Large intestine (tissue), 3 donors: ENCODE data around the gene CACNA2D4. TPM values are rescaled to one million over a fixed set of nuclear protein-coding genes. Genes with fewer than 3 reads are reported as not detected.

ENCODE experiments used
- DNase-seq, 2 donors: peaks; one replicate each; pipeline versions ENCODE4 v3.0.0 to v3.0.0-alpha.2; 2013
- H3K27ac ChIP-seq: one replicate; pipeline ENCODE4 v1.5.1; 2013; ENCODE audit warnings: low read length
- H3K27me3 ChIP-seq: 2 replicates; pipeline ENCODE4 v1.6.1; 2013; ENCODE audit warnings: low read length; ENCODE audit not compliant: control insufficient read depth, insufficient read depth
- H3K36me3 ChIP-seq: 2 replicates; pipeline ENCODE4 v1.6.1; 2013; ENCODE audit warnings: low read length; ENCODE audit not compliant: control insufficient read depth, insufficient read depth
- H3K4me1 ChIP-seq: one replicate; pipeline ENCODE4 v1.6.1; 2013; ENCODE audit warnings: low read length; ENCODE audit not compliant: control insufficient read depth, insufficient read depth
- H3K4me3 ChIP-seq: one replicate; pipeline ENCODE4 v1.5.1; 2013; ENCODE audit warnings: low read length
- H3K9me3 ChIP-seq: one replicate; pipeline ENCODE4 v1.6.1; 2013; ENCODE audit warnings: mild to moderate bottlenecking, low read depth, low read length, moderate library complexity; ENCODE audit not compliant: control insufficient read depth
- WGBS: methylation state at CpG from one replicate; pipeline ENCODE4 v1.1.5; 2013; ENCODE audit warnings: low lambda C conversion rate; ENCODE audit not compliant: insufficient coverage; 5-methylcytosine and 5-hydroxymethylcytosine counted together
- polyA plus RNA-seq: library from polyadenylated mRNA; unstranded; fragments of 120-200 nt; gene quantifications from one replicate; pipeline ENCODE4 v1.2.1, GENCODE V29; 2013

CACNA2D4 gene
- polyA plus RNA-seq, 1 donor: 5.9 TPM

DNA sequence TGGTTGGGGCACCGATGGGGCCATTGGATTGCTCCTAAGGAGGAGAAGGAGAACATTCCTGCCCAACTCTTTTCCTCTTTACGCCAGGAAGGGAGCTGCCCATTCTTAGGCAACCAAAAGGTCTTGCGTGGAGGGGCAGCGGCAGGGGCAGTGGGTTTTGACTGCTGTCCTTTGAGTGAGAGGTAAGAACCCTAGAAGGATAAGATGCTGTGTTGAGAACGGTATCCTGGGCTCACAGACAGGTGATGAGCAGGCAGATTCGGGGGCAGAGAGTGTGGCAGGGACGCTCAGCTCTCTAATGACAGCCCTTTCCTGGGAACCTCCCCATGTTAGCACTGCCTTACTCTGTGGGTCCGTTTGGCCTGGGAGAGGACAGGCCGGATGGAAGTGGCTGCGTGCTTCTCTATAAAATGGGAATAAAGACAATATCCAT, 84.8 kb downstream of the CACNA2D4 start:
- no peaks in the 10 kb centered on the region for H3K9me3 ChIP-seq
- no CpG with 5 or more reads among the region's 10 CpGs for WGBS

GRCh38 chr12:1832801-1833595, 85.5 kb downstream of the CACNA2D4 start:
- peaks cover 30% of the 10 kb centered on the region for H3K27me3 ChIP-seq
- no peak overlapping the region for H3K27ac ChIP-seq
- H3K4me3 ChIP-seq: no peak overlapping the region
- WGBS: 100% methylated on average over 1 of the region's 17 CpGs
- no peaks in the 10 kb centered on the region for H3K4me1 ChIP-seq
- H3K36me3 ChIP-seq: no peaks in the 10 kb centered on the region
- DNase-seq: no peak
- no peaks in the 10 kb centered on the region for H3K9me3 ChIP-seq

More for the DNA sequence above, 84.8 kb downstream of the CACNA2D4 start:
- Histone ChIP-seq H3K36me3 (no peaks in the 10 kb centered on the region), H3K27me3 (peaks cover 30% of the 10 kb centered on the region), H3K27ac (no peak overlapping the region), H3K4me1 (no peaks in the 10 kb centered on the region), H3K4me3 (no peak overlapping the region)
- DNase-seq: no peak

DNA sequence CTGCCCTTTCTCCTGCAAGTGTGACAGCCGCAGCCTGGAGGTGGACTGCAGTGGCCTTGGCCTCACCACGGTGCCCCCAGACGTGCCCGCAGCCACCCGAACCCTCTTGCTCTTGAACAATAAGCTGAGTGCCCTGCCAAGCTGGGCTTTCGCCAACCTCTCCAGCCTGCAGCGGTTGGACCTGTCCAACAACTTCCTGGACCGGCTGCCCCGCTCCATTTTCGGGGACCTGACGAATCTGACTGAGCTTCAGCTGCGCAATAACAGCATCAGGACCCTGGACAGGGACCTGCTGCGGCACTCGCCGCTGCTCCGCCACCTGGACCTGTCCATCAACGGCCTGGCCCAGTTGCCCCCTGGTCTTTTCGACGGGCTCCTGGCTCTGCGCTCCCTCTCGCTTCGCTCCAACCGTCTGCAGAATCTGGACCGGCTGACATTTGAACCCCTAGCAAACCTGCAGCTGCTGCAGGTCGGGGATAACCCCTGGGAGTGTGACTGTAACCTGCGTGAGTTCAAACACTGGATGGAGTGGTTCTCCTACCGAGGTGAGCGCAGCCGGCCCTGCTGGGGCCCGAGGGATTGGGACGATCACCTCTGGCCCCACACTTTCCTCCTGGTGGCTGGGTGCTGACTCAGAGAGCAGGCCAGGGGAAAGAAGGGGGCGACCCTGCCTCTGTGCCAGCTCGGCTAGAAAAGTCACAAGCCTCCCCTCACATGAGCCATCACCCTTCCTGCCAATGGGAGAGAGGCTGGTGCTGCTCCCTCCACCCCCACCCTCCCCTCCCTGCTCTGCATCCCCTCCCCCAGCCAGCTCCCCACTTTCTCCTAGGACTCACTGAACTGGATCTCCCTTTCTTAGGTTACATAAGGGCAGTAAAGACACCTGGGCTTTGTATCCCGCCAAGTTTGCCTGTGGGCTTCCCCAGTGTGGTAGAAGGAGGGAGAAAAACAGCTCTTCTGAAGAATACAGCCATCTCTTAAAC, 87.2 kb downstream of the CACNA2D4 start:
- H3K27me3 ChIP-seq: peaks cover 34% of the 10 kb centered on the region
- H3K9me3 ChIP-seq: no peaks in the 10 kb centered on the region
- WGBS: 100% methylated on average over 1 of the region's 34 CpGs
- H3K36me3 ChIP-seq: no peaks in the 10 kb centered on the region
- no peak overlapping the region for H3K27ac ChIP-seq
- DNase-seq: peak; percentile 34 to 62
- no peak overlapping the region for H3K4me3 ChIP-seq
- no peaks in the 10 kb centered on the region for H3K4me1 ChIP-seq

DNA sequence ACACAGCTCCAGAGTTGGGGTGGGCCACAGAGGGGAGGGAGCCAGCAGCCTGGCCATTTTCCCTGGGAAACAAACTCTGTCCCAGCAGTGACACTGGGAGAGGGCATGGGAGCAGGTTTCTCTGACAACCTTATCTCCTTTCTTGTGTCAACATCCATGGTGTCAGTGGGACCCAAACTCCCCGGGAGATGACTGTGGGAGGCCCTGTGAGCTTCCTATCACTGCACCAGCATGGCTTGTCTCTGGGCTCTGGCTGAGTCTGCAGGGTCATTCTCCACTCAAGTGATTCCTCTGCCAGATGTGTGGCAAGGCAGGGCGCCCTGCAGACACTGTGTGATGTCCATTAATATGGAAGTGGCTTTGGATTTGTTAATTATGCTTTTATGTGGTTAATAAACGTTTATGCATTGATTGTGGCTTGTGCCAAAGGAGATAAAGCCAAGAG, 88.0 kb downstream of the CACNA2D4 start:
- Histone ChIP-seq H3K9me3 (no peaks in the 10 kb centered on the region), H3K27me3 (peaks cover 34% of the 10 kb centered on the region), H3K36me3 (no peaks in the 10 kb centered on the region), H3K4me1 (no peaks in the 10 kb centered on the region), H3K27ac (no peak overlapping the region), H3K4me3 (no peak overlapping the region)
- no CpG with 5 or more reads among the region's 3 CpGs for WGBS
- DNase-seq: no peak

DNA sequence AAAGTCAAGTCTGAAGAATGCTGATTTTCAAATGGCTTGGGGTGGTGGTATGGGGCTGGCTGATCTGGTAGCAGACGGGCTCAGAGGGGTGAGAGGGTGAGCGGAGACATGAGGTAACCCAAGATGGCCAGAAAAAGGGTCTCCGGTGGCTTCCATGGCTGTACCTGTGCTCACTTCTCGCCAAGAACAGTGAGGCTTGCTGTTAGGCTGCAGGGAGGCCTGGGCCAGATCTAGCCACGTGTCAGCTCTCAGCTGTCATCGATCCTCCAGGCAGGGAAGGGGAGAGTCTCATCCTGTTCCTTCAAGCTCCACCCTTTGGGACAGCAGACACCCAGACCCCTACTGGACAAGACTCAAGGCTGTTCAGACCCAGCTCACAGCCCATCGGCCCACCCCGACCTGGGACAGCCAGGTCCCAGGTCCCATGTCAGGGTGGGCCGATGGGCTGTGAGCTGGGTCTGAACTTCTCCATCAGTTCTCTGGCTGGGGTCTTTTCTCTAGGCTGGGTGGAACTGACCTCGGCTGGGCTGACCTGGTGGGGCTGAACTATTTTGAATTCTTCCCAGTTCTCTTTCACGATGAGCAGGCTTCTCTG, 89.0 kb downstream of the CACNA2D4 start:
- H3K27me3 ChIP-seq: peaks cover 34% of the 10 kb centered on the region
- DNase-seq: no peak
- H3K4me1 ChIP-seq: no peaks in the 10 kb centered on the region
- no peaks in the 10 kb centered on the region for H3K9me3 ChIP-seq
- H3K36me3 ChIP-seq: no peaks in the 10 kb centered on the region
- H3K4me3 ChIP-seq: no peak overlapping the region
- no peak overlapping the region for H3K27ac ChIP-seq
- WGBS: no CpG with 5 or more reads among the region's 11 CpGs

GRCh38 chr12:1828856-1829255, 89.6 kb downstream of the CACNA2D4 start:
- no CpG with 5 or more reads among the region's 16 CpGs for WGBS
- Histone ChIP-seq H3K4me1 (no peaks in the 10 kb centered on the region), H3K27ac (no peak overlapping the region), H3K27me3 (peaks cover 36% of the 10 kb centered on the region), H3K36me3 (no peaks in the 10 kb centered on the region), H3K4me3 (no peak overlapping the region), H3K9me3 (no peaks in the 10 kb centered on the region)
- DNase-seq: no peak

- Histone ChIP-seq H3K36me3 (no peaks in the 10 kb centered on the region), H3K27me3 (peaks cover 36% of the 10 kb centered on the region), H3K4me3 (no peak overlapping the region), H3K9me3 (no peaks in the 10 kb centered on the region), H3K4me1 (no peaks in the 10 kb centered on the region), H3K27ac (no peak overlapping the region)
- no peak for DNase-seq
- WGBS: no CpG with 5 or more reads among the region's 38 CpGs
These were observed 90.3 kb downstream of the CACNA2D4 start for GRCh38 chr12:1827826-1828805.

GRCh38 chr12:1826867-1827705, 91.4 kb downstream of the CACNA2D4 start:
- Histone ChIP-seq H3K36me3 (no peaks in the 10 kb centered on the region), H3K27ac (no peak overlapping the region), H3K9me3 (no peaks in the 10 kb centered on the region), H3K27me3 (peaks cover 41% of the 10 kb centered on the region), H3K4me3 (no peak overlapping the region), H3K4me1 (no peaks in the 10 kb centered on the region)
- WGBS: no CpG with 5 or more reads among the region's 25 CpGs
- DNase-seq: no peak

DNA sequence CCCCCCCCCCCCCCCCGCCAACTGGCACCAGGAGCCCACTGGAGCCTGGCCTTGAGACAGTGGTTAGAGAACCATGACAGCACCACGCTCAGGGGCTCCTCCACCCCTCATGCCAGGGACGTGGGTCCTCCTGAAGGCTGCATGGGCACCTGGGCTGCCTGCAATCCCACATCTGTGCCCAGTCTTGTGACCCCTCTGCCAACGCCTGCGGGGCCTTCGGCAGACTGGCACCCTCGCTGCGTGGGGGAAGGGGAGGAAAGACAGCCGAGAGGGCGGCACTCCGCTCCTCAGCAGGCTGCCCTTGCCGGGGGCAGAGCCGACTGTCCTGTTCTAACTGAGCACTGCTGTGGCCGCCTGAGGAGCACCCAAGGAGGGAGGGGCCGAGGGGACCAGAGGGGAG, 92.1 kb downstream of the CACNA2D4 start:
- DNase-seq: no peak
- WGBS: no CpG with 5 or more reads among the region's 15 CpGs
- no peak overlapping the region for H3K27ac ChIP-seq
- no peaks in the 10 kb centered on the region for H3K9me3 ChIP-seq
- H3K36me3 ChIP-seq: no peaks in the 10 kb centered on the region
- H3K4me3 ChIP-seq: no peak overlapping the region
- no peaks in the 10 kb centered on the region for H3K4me1 ChIP-seq
- peaks cover 41% of the 10 kb centered on the region for H3K27me3 ChIP-seq
